Upper lobe of left lung (tissue), 6 donors: ENCODE results near the gene ANO2. TPM values are rescaled to one million over a fixed set of nuclear protein-coding genes. Genes with fewer than 3 reads are reported as not detected.

ENCODE experiments used
- ATAC-seq, 2 donors: fragments of 200-7000 bp; cut with Tn5 transposase; one replicate each; pipeline ENCODE4 v1.9.1; 2022; ENCODE audit warnings: mild to moderate bottlenecking in 2 of 2, moderate library complexity in 2 of 2; ENCODE audit not compliant: low FRiP score in 2 of 2
- DNase-seq, 2 donors: peaks; one replicate each; pipeline ENCODE4 v3.0.0-alpha.2; 2019 to 2020
- H3K27ac ChIP-seq, 4 donors: fragments of 200-600 bp; sonication (generic); one replicate each; pipeline ENCODE4 v1.5.1; 2016 to 2019
- H3K27me3 ChIP-seq, 4 donors: fragments of 200-600 bp; sonication (generic); one replicate each; pipeline ENCODE4 v1.5.1; 2017 to 2019
- H3K36me3 ChIP-seq, 4 donors: fragments of 200-600 bp; sonication (generic); one replicate each; pipeline ENCODE4 v1.5.1; 2016 to 2019
- H3K4me1 ChIP-seq, 4 donors: fragments of 200-600 bp; sonication (generic); one replicate each; pipeline ENCODE4 v1.5.1; 2018 to 2019
- H3K4me3 ChIP-seq, 4 donors: fragments of 200-600 bp; sonication (generic); one replicate each; pipeline ENCODE4 v1.5.1; 2017 to 2019; ENCODE audit warnings: mild to moderate bottlenecking in 2 of 4, moderate library complexity in 1 of 4
- H3K9me3 ChIP-seq, 4 donors: fragments of 200-600 bp; sonication (generic); one replicate each; pipeline ENCODE4 v1.5.1; 2018 to 2019
- EP300 ChIP-seq, 4 donors: sonication (generic); formaldehyde crosslinking; IDR thresholded peaks; one replicate each; pipeline ENCODE4 v1.5.1; 2017; ENCODE audit warnings: antibody characterized with exemption in 4 of 4, control low read depth in 2 of 4
- POLR2A ChIP-seq, 4 donors: fragments of 450-650 bp; IDR thresholded peaks; one replicate each; pipeline ENCODE4 v1.5.1; 2016 to 2017; ENCODE audit warnings: antibody characterized with exemption in 4 of 4, mild to moderate bottlenecking in 2 of 4
- POLR2AphosphoS5 ChIP-seq, 2 donors: sonication (generic); formaldehyde crosslinking; IDR thresholded peaks; one replicate each; pipeline ENCODE4 v1.5.1; 2017; ENCODE audit warnings: antibody characterized with exemption in 2 of 2
- WGBS, 2 donors: methylation state at CpG; one replicate each; pipeline ENCODE4 v1.1.5; 2017 to 2018; 5-methylcytosine and 5-hydroxymethylcytosine counted together
- total RNA-seq, 6 donors: library from RNA; depleted of rRNA in 4 of 6; stranded (reverse); fragments of >200 nt in 4 of 6; gene quantifications; one replicate each; pipeline versions ENCODE4 v1.1.0 to v1.2.1, GENCODE V29; 2016 to 2021
- TF ChIP-seq, protein P1 (sequence below), 6 experiments: fragments of 450-650 bp in 4 of 6; fragments of 200-600 bp in 2 of 6; sonication (generic) in 2 of 6; IDR thresholded peaks; one replicate each; pipeline ENCODE4 v1.5.1; 2016 to 2019; ENCODE audit warnings: antibody characterized with exemption in 6 of 6
- donor health status: DM: no; HTN: no; CAD: no; lungs with moderate emphysema.
- donor health status: DM: no; HTN: yes; CAD: no; lungs with severe emphysema.

ANO2 gene
- total RNA-seq, 6 donors from 2014 or later, result 4.4 to 78.6 (median 17.5) TPM

DNA sequence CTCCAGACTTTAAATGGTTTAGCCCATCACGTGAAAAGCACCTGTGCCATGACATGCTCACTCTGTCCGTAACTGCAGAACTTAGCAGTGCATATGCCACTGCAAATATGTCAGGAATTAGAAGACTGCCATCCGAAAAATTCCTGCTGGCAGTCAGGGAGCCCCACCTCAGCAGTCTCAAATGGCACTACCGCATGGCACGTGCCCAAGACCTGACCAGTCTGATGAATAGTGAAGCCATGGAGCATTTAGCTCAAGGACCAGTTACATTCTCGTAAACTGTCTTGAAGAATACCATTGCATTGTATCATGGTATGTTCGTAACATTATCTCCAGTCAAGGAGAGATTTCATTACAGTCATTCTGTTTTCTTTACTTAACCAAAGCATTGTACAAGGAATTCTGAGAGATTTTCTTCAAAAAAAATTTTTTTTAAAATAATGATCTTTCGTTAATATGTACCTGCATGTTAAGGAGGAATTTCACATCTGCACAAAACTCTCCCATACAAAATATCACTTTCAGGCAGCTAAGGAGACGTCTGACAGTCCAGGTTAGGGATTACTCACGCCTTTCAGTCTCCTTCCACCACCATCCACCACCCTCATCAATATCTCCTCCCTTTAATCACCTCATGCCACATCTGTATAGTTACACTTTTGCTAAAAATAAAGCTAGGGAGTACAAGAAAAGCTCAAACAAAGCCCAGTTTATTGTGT lies 138.5 kb downstream of the ANO2 start:
- DNase-seq, result no peak
- H3K4me3 ChIP-seq, result no peak overlapping the region
- TF ChIP-seq POLR2A (IDR thresholded peaks at IDR 0.05), result no peak
- no peak overlapping the region for H3K27ac ChIP-seq
- ATAC-seq, result peak in 1 of 2 donors; percentile 17
- no peaks in the 10 kb centered on the region for H3K27me3 ChIP-seq
- peaks cover 0 to 28% (median 0%) of the 10 kb centered on the region in 4 donors for H3K36me3 ChIP-seq
- WGBS, 2 donors, result 76 to 78% methylated on average over 10 of the region's 10 CpGs
- no peaks in the 10 kb centered on the region for H3K4me1 ChIP-seq
- no peaks in the 10 kb centered on the region for H3K9me3 ChIP-seq

DNA sequence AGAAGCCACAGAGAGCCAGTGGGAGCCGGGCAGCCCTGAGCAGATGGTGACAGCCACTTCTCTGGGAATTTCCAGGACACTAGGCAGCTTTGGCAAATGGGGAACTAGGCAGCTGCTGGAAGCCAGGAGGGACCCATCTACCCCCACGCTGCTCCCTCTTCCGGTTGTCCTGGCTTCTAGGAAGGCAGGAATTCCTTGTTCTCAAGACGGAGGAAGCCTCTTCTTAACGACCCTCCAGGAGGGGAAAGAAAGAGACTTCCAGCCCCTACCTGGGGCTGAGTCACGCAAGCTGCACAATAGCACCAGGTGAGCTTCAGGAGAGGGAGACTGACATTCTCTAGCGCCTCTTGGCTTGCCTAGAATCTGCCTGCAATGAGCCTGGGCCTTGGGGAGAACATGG lies 141.5 kb downstream of the ANO2 start:
- H3K27me3 ChIP-seq, result no peaks in the 10 kb centered on the region
- no peak overlapping the region for H3K27ac ChIP-seq
- no peaks in the 10 kb centered on the region for H3K4me1 ChIP-seq
- no peak overlapping the region for H3K4me3 ChIP-seq
- peaks cover 0 to 40% (median 0%) of the 10 kb centered on the region in 4 donors for H3K36me3 ChIP-seq
- WGBS, 2 donors, result 79 to 80% methylated on average over 7 of the region's 7 CpGs
- no peaks in the 10 kb centered on the region for H3K9me3 ChIP-seq
- TF ChIP-seq EP300 (IDR thresholded peaks at IDR 0.05), result no peak
- TF ChIP-seq POLR2AphosphoS5 (IDR thresholded peaks at IDR 0.05), result no peak
- TF ChIP-seq POLR2A (IDR thresholded peaks at IDR 0.05), result no peak
- TF ChIP-seq, protein P1, sequence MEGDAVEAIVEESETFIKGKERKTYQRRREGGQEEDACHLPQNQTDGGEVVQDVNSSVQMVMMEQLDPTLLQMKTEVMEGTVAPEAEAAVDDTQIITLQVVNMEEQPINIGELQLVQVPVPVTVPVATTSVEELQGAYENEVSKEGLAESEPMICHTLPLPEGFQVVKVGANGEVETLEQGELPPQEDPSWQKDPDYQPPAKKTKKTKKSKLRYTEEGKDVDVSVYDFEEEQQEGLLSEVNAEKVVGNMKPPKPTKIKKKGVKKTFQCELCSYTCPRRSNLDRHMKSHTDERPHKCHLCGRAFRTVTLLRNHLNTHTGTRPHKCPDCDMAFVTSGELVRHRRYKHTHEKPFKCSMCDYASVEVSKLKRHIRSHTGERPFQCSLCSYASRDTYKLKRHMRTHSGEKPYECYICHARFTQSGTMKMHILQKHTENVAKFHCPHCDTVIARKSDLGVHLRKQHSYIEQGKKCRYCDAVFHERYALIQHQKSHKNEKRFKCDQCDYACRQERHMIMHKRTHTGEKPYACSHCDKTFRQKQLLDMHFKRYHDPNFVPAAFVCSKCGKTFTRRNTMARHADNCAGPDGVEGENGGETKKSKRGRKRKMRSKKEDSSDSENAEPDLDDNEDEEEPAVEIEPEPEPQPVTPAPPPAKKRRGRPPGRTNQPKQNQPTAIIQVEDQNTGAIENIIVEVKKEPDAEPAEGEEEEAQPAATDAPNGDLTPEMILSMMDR (IDR thresholded peaks at IDR 0.05), result no peak
- DNase-seq, result no peak
- ATAC-seq, result no peak

GRCh38 chr12:5798242-5799015 lies 146.6 kb downstream of the ANO2 start:
- 88 to 94% methylated on average over 11 to 12 of the region's 12 CpGs for WGBS, 2 donors
- Histone ChIP-seq H3K4me1 (no peaks in the 10 kb centered on the region), H3K27ac (no peak overlapping the region), H3K4me3 (no peak overlapping the region), H3K36me3 (peaks cover 0 to 30% (median 0%) of the 10 kb centered on the region in 4 donors), H3K27me3 (no peaks in the 10 kb centered on the region), H3K9me3 (no peaks in the 10 kb centered on the region)
- TF ChIP-seq EP300 (IDR thresholded peaks at IDR 0.05) (no peak), POLR2A (IDR thresholded peaks at IDR 0.05) (no peak), POLR2AphosphoS5 (IDR thresholded peaks at IDR 0.05) (no peak)
- TF ChIP-seq, protein P1 (IDR thresholded peaks at IDR 0.05), result no peak
- ATAC-seq (no peak), DNase-seq (no peak)

DNA sequence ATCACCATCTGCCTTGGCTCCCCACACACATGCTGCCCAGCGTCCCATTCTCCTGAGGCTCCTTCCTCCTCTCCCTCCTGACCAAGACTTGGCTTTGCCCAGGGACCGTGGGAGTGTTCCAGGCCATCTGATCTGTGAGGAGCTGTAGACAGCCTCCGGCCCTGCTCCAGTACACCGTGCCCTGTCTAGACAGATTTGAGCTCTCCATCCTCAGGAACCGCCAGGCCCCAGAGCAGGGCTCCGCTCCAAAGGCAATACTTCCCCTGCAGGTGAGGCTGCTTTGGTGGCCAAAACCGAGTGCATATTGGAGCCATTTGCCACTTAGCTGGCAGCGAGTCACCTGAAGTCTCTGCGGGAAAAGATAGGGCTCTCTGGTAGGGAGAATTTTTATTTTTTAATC lies 147.4 kb downstream of the ANO2 start:
- DNase-seq, result no peak
- no peaks in the 10 kb centered on the region for H3K9me3 ChIP-seq

GRCh38 chr12:5796959-5797225 lies 148.2 kb downstream of the ANO2 start:
- DNase-seq (no peak), ATAC-seq (no peak)
- Histone ChIP-seq H3K4me1 (no peaks in the 10 kb centered on the region), H3K36me3 (peaks cover 0 to 30% (median 0%) of the 10 kb centered on the region in 4 donors), H3K27ac (no peak overlapping the region), H3K9me3 (no peaks in the 10 kb centered on the region), H3K27me3 (no peaks in the 10 kb centered on the region), H3K4me3 (no peak overlapping the region)
- TF ChIP-seq, protein P1 (IDR thresholded peaks at IDR 0.05), result no peak
- TF ChIP-seq EP300 (IDR thresholded peaks at IDR 0.05) (no peak), POLR2AphosphoS5 (IDR thresholded peaks at IDR 0.05) (no peak), POLR2A (IDR thresholded peaks at IDR 0.05) (no peak)
- WGBS, 2 donors, result 77 to 85% methylated on average over 8 of the region's 8 CpGs

More for the DNA sequence above, 147.4 kb downstream of the ANO2 start:
- Histone ChIP-seq H3K4me3 (no peak overlapping the region), H3K4me1 (no peaks in the 10 kb centered on the region), H3K36me3 (peaks cover 0 to 32% (median 0%) of the 10 kb centered on the region in 4 donors), H3K27ac (no peak overlapping the region), H3K27me3 (no peaks in the 10 kb centered on the region)
- TF ChIP-seq, protein P1 (IDR thresholded peaks at IDR 0.05), result no peak
- TF ChIP-seq EP300 (IDR thresholded peaks at IDR 0.05) (no peak), POLR2A (IDR thresholded peaks at IDR 0.05) (no peak), POLR2AphosphoS5 (IDR thresholded peaks at IDR 0.05) (no peak)
- ATAC-seq, result no peak
- 85 to 93% methylated on average over 6 to 9 of the region's 9 CpGs for WGBS, 2 donors
